K562 (cell line): ENCODE data around the gene TENM4. TPM values are rescaled to one million over a fixed set of nuclear protein-coding genes. Genes with fewer than 3 reads are reported as not detected.

Source experiments
- ATAC-seq: fragments of 200-7000 bp; cut with Tn5 transposase; 3 replicates; pipeline ENCODE4 v1.9.1; 2020; ENCODE audit warnings: moderate library complexity
- BruUV-seq: library from RNA; stranded (reverse); fragments of 400-500 nt; replicated peaks from 2 replicates; lab custom pipeline; 2021; lab: Mats Ljungman, UMichigan
- CTCF ChIA-PET: fragments of 300-600 bp; formaldehyde crosslinking; extraction: SDS; loops from one replicate; lab custom pipeline; 2021; ENCODE audit warnings: low intra/inter-chr PET ratio; lab: Yijun Ruan, JAX
- POLR2A ChIA-PET: fragments of 300-600, 350-650 bp; sonication (Branson Sonifier 250); formaldehyde crosslinking; extraction: SDS; loops from one replicate; lab custom pipeline; 2021; ENCODE audit warnings: antibody characterized with exemption, inconsistent platforms; lab: Yijun Ruan, JAX
- DNase-seq, 4 experiments: peaks; one replicate each; pipeline versions ENCODE4 v3.0.0 to v3.0.0-alpha.2; 2011 to 2018; ENCODE audit warnings: low spot score in 3 of 4, mixed read lengths in 3 of 4; ENCODE audit errors: extremely low read depth in 1 of 4
- FAIRE-seq: peaks from 2 replicates; lab custom pipeline; 2011; peaks lifted over from hg19 to GRCh38; lab: Jason Lieb, UNC
- H2AFZ ChIP-seq: 2 replicates; pipeline ENCODE4 v1.6.0; 2011; ENCODE audit warnings: low read depth, low read length, control low read depth, inconsistent platforms
- H3K27ac ChIP-seq: fragments of 200-600 bp; 3 replicates; pipeline ENCODE4 v1.8.0; 2011; ENCODE audit warnings: low read depth, mild to moderate bottlenecking, control low read depth, inconsistent platforms, low read length, moderate library complexity, mixed read lengths; ENCODE audit errors: extremely low read depth
- H3K27me3 ChIP-seq, 2 experiments: fragments of 300-600 bp in 1 of 2; 2 replicates in 1 of 2; 3 replicates in 1 of 2; pipeline versions ENCODE4 v1.6.0 to v1.8.0; 2011; ENCODE audit warnings: inconsistent platforms in 2 of 2, low read length in 2 of 2, mild to moderate bottlenecking in 1 of 2, mixed read lengths in 1 of 2, moderate library complexity in 1 of 2; ENCODE audit not compliant: control insufficient read depth in 2 of 2, insufficient read depth in 2 of 2
- H3K36me3 ChIP-seq: fragments of 300-600 bp; 3 replicates; pipeline ENCODE4 v1.8.0; 2011; ENCODE audit warnings: mild to moderate bottlenecking, low read length, inconsistent platforms; ENCODE audit not compliant: control insufficient read depth, insufficient read depth
- H3K4me1 ChIP-seq, 2 experiments: fragments of 200-600 bp in 1 of 2; replicated peaks in 1 of 2; 2 replicates in 1 of 2; 3 replicates in 1 of 2; pipeline versions ENCODE4 v1.5.1 to v1.8.0; 2011; ENCODE audit warnings: inconsistent platforms in 2 of 2, low read length in 2 of 2, mild to moderate bottlenecking in 1 of 2, mixed read lengths in 1 of 2, moderate library complexity in 1 of 2; ENCODE audit not compliant: control insufficient read depth in 2 of 2, insufficient read depth in 2 of 2
- H3K4me2 ChIP-seq: 2 replicates; pipeline ENCODE4 v1.6.1; 2011; ENCODE audit warnings: low read length, control low read depth, inconsistent platforms, mixed read lengths; ENCODE audit not compliant: insufficient read depth
- H3K4me3 ChIP-seq: fragments of 200-600 bp; sonication (generic), shearing (Covaris generic); 2 replicates; pipeline ENCODE4 v1.5.1; 2016; ENCODE audit warnings: control low read depth, inconsistent platforms
- H3K79me2 ChIP-seq: fragments of 200-600 bp; 3 replicates; pipeline ENCODE4 v1.8.0; 2011; ENCODE audit warnings: low read length, inconsistent platforms; ENCODE audit not compliant: control insufficient read depth, insufficient read depth
- H3K9ac ChIP-seq, 2 experiments: 2 replicates each; pipeline versions ENCODE4 v1.6.0 to v1.6.1; 2011; ENCODE audit warnings: low read depth in 2 of 2, low read length in 2 of 2, control low read depth in 1 of 2, inconsistent platforms in 1 of 2, mild to moderate bottlenecking in 1 of 2, mixed read lengths in 1 of 2; ENCODE audit not compliant: insufficient read depth in 1 of 2
- H3K9me1 ChIP-seq: one replicate; pipeline ENCODE4 v1.6.0; 2011; ENCODE audit warnings: inconsistent platforms, mild to moderate bottlenecking, low read length, moderate library complexity; ENCODE audit not compliant: control insufficient read depth, insufficient read depth
- H3K9me3 ChIP-seq: replicated peaks from 2 replicates; pipeline ENCODE4 v1.5.1; 2011; ENCODE audit warnings: low read depth, low read length, inconsistent platforms; ENCODE audit not compliant: control insufficient read depth, insufficient read depth
- H4K20me1 ChIP-seq: replicated peaks from 2 replicates; pipeline ENCODE4 v1.6.1; 2011; ENCODE audit warnings: low read length, inconsistent platforms, mixed read lengths; ENCODE audit not compliant: control insufficient read depth, insufficient read depth
- ERF ChIP-seq: fragments of 450-650 bp; formaldehyde crosslinking; IDR thresholded peaks from 2 replicates; pipeline ENCODE4 v1.4.0; 2020; ENCODE audit warnings: mild to moderate bottlenecking, mixed read lengths
- FOXA3 ChIP-seq, 2 experiments: fragments of 450-650 bp in 1 of 2; sonication (generic) in 1 of 2; formaldehyde crosslinking; IDR thresholded peaks in 1 of 2; conservative IDR thresholded peaks in 1 of 2; 2 replicates each; pipeline versions ENCODE4 v1.4.0 to v1.8.0; 2020 to 2022; ENCODE audit warnings: mild to moderate bottlenecking in 2 of 2, missing genetic modification reagents in 1 of 2
- FOXP1 ChIP-seq: sonication (generic); formaldehyde crosslinking; IDR thresholded peaks from 2 replicates; pipeline ENCODE4 v1.8.0; 2022; ENCODE audit warnings: mild to moderate bottlenecking, missing genetic modification reagents
- NCOA2 ChIP-seq, 2 experiments: fragments of 450-650 bp; IDR thresholded peaks; 2 replicates each; pipeline ENCODE4 v1.6.1; 2018; ENCODE audit warnings: mild to moderate bottlenecking in 2 of 2, moderate library complexity in 1 of 2; ENCODE audit not compliant: partially characterized antibody in 2 of 2
- TARDBP ChIP-seq: fragments of 450-650 bp; IDR thresholded peaks from 2 replicates; pipeline ENCODE4 v1.6.1; 2016
- TRIM28 ChIP-seq: fragments of 450-650 bp; IDR thresholded peaks from 2 replicates; pipeline ENCODE4 v1.6.1; 2017
- ZFP30 ChIP-seq: fragments of 250-450 bp; sonication (Bioruptor Pico); IDR thresholded peaks from 2 replicates; pipeline ENCODE4 v1.8.0; 2022; ENCODE audit warnings: moderate library complexity, mild to moderate bottlenecking, inconsistent platforms, borderline replicate concordance
- ZNF507 ChIP-seq: conservative IDR thresholded peaks from 2 replicates; pipeline ENCODE4 v1.6.1; 2017; ENCODE audit warnings: missing genetic modification characterization, missing compliant biosample characterization
- ZNF707 ChIP-seq: fragments of 250-450 bp; sonication (Bioruptor Pico); conservative IDR thresholded peaks from 2 replicates; pipeline ENCODE4 v1.8.0; 2022; ENCODE audit warnings: inconsistent platforms, mild to moderate bottlenecking, moderate library complexity
- ZNF75A ChIP-seq: fragments of 450-650 bp; formaldehyde crosslinking; IDR thresholded peaks from 2 replicates; pipeline ENCODE4 v1.4.0; 2020; ENCODE audit warnings: mild to moderate bottlenecking
- WGBS: fragments of 100-300 bp; shearing (Covaris generic); methylation state at CpG from one replicate; pipeline ENCODE4 v1.1.6; 2016; ENCODE audit warnings: low coverage, mixed read lengths; ENCODE audit not compliant: insufficient coverage; ENCODE audit errors: missing lambda C conversion rate; 5-methylcytosine and 5-hydroxymethylcytosine counted together
- in situ Hi-C: fragments of 300-500 bp; cut with MboI; formaldehyde crosslinking; loops from 4 replicates; pipeline ENCODE4 v1.15.0; 2018; ENCODE audit warnings: inconsistent platforms, mixed read lengths
- intact Hi-C: fragments of 100-400 bp; cut with micrococcal nuclease; formaldehyde crosslinking; loops from 2 replicates; pipeline ENCODE4 v1.14.2; 2022
- polyA plus RNA-seq, 8 experiments: library from polyadenylated mRNA; depleted of rRNA in 4 of 8; stranded (reverse) in 5 of 8; unstranded in 3 of 8; fragments of >200 nt; fragmentation: Nextera tagmentation in 2 of 8; fragmentation: Illumina TruSeq in 1 of 8; extraction: Ambion mirVana in 2 of 8; extraction: Trizol in 1 of 8; gene quantifications; 2 replicates each; pipeline versions ENCODE4 v1.2.1 to v1.2.3, GENCODE V29; 2011 to 2014; ENCODE audit warnings: inconsistent platforms in 1 of 8, missing spikeins in 1 of 8
- total RNA-seq, 7 experiments: library from RNA; depleted of rRNA in 6 of 7; stranded (reverse); fragments of >200 nt in 6 of 7; fragmentation: Illumina TruSeq in 2 of 7; extraction: Trizol in 2 of 7; gene quantifications; 2 replicates each; pipeline versions ENCODE4 v1.2.1 to v1.2.3, GENCODE V29; 2011 to 2021; ENCODE audit warnings: low replicate concordance in 1 of 7
- TF ChIP-seq, protein P1 (sequence below): fragments of 250-450 bp; sonication (Bioruptor Pico); IDR thresholded peaks from 2 replicates; pipeline ENCODE4 v1.6.1; 2021; ENCODE audit warnings: mild to moderate bottlenecking
- TF ChIP-seq, protein P2 (sequence below), 2 experiments: fragments of 450-650 bp; IDR thresholded peaks; 2 replicates each; pipeline ENCODE4 v1.6.1; 2016

TENM4 gene
- total and polyA plus RNA-seq, 9 of the 15 experiments (the other 6 are each of a cell fraction or from before 2014, with no cell fraction given) = 0.16 TPM; not detected in 8

DNA sequence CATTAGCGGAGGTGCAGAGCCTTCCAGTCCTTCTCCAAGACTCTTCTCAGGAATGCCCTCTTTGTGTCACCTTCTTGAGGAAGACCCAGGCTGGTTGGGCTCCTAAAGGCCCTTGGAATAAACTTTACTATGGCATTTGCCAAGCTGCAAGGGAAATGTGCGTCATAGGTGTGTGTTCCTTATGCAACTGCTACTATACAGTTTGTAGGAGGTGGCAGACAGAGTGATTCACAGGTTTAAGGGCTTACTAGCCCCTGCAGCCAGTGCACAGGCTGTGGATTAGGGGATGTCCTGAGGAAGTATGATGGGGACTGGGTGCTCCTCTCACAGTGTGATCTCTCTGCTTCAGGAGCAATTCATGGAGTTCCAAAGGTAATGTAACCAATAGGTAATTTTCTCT, 74.6 kb downstream of the TENM4 start:
- DNase-seq (no peak), ATAC-seq (no peak)
- H3K27me3 ChIP-seq = no peaks in the 10 kb centered on the region
- no peak overlapping the region for H3K9ac ChIP-seq
- H3K27ac ChIP-seq = no peak overlapping the region
- TF ChIP-seq ZNF507 (tag) (no peak), ERF (CRISPR knock-in tag) (no peak), FOXP1 (no peak), FOXA3 (CRISPR knock-in tag; conservative IDR thresholded peaks at IDR 0.05 in 1 of 2, IDR thresholded peaks at IDR 0.05 in 1 of 2) (no peak), NCOA2 (IDR thresholded peaks at IDR 0.05; ENCODE audit: partially characterized antibody in 2 of 2) (no peak), TRIM28 (no peak), ZNF707 (CRISPR knock-in tag) (no peak), ZFP30 (CRISPR knock-in tag) (no peak), ZNF75A (CRISPR knock-in tag) (no peak), TARDBP (no peak)
- TF ChIP-seq, protein P1, sequence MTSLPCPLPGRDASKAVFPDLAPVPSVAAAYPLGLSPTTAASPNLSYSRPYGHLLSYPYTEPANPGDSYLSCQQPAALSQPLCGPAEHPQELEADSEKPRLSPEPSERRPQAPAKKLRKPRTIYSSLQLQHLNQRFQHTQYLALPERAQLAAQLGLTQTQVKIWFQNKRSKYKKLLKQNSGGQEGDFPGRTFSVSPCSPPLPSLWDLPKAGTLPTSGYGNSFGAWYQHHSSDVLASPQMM (CRISPR knock-in tag) = no peak
- TF ChIP-seq, protein P2, sequence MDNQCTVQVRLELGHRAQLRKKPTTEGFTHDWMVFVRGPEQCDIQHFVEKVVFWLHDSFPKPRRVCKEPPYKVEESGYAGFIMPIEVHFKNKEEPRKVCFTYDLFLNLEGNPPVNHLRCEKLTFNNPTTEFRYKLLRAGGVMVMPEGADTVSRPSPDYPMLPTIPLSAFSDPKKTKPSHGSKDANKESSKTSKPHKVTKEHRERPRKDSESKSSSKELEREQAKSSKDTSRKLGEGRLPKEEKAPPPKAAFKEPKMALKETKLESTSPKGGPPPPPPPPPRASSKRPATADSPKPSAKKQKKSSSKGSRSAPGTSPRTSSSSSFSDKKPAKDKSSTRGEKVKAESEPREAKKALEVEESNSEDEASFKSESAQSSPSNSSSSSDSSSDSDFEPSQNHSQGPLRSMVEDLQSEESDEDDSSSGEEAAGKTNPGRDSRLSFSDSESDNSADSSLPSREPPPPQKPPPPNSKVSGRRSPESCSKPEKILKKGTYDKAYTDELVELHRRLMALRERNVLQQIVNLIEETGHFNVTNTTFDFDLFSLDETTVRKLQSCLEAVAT (IDR thresholded peaks at IDR 0.05) = no peak
- TF ChIP-seq, all 486 proteins: peak for 0
- Histone ChIP-seq H3K9me3 (no peaks in the 10 kb centered on the region), H3K36me3 (no peaks in the 10 kb centered on the region), H4K20me1 (no peaks in the 10 kb centered on the region; the same call in 1 of the 2 replicates), H3K4me1 (no peaks in the 10 kb centered on the region), H2AFZ (no peak overlapping the region), H3K4me2 (no peak overlapping the region), H3K9me1 (no peaks in the 10 kb centered on the region), H3K4me3 (no peak overlapping the region), H3K79me2 (no peaks in the 10 kb centered on the region)
- 0% methylated on average over 2 of the region's 2 CpGs for WGBS
- ChIA-PET POLR2A (no interaction called here), CTCF (no interaction called here)
- FAIRE-seq = no peak
- in situ Hi-C loops = no loop called here
- no TSS peak for BruUV-seq
- intact Hi-C loops = no loop called here
